HCT116 (cell line): ENCODE data around the gene CCDC88C. TPM values are rescaled to one million over a fixed set of nuclear protein-coding genes. Genes with fewer than 3 reads are reported as not detected.

Experiments used
- ATAC-seq: fragments of 200-7000 bp; cut with Tn5 transposase; 2 replicates; pipeline ENCODE4 v1.9.1; 2020; ENCODE audit warnings: mild to moderate bottlenecking, moderate library complexity
- BruUV-seq: library from RNA; stranded (reverse); fragments of 400-500 nt; replicated peaks from 2 replicates; lab custom pipeline; 2021; lab: Mats Ljungman, UMichigan
- CTCF ChIA-PET: fragments of 300-600 bp; sonication (Branson Sonifier 250); formaldehyde crosslinking; loops from one replicate; lab custom pipeline; 2021; ENCODE audit warnings: antibody characterized with exemption; lab: Charles Lee
- POLR2A ChIA-PET: fragments of 300-600, 350-600 bp; sonication (Branson Sonifier 250); formaldehyde crosslinking; loops from one replicate; lab custom pipeline; 2021; ENCODE audit warnings: antibody characterized with exemption; lab: Charles Lee
- RAD21 ChIA-PET, 2 experiments: fragments of 300-600 bp; sonication (Branson Sonifier 250); formaldehyde crosslinking; loops; one replicate each; lab custom pipeline; 2023; ENCODE audit warnings: low total read pairs in 2 of 2; ENCODE audit not compliant: uncharacterized antibody in 2 of 2, unreplicated experiment in 2 of 2, low non-redundant PET in 1 of 2; lab: Charles Lee
- DNase-seq: peaks from one replicate; pipeline ENCODE4 v3.0.0-alpha.2; 2010; ENCODE audit warnings: low read depth, low spot score
- H2AFZ ChIP-seq: fragments of 200-600 bp; shearing (Covaris generic), sonication (generic); 2 replicates; pipeline ENCODE4 v1.6.1; 2017; ENCODE audit warnings: low read depth, mixed run types, mixed read lengths, antibody characterized with exemption, low read length; ENCODE audit not compliant: poor library complexity, severe bottlenecking
- H3K27ac ChIP-seq: 2 replicates; pipeline ENCODE4 v1.5.1; 2012; ENCODE audit warnings: low read depth, low read length
- H3K27me3 ChIP-seq: fragments of 200-600 bp; sonication (generic); 2 replicates; pipeline ENCODE4 v1.6.1; 2016; ENCODE audit warnings: mixed run types, low read length, mixed read lengths; ENCODE audit not compliant: insufficient read depth
- H3K36me3 ChIP-seq, 2 experiments: fragments of 200-500 bp in 1 of 2; fragments of 200-600 bp in 1 of 2; sonication (Bioruptor generic) in 1 of 2; sonication (generic) in 1 of 2; 2 replicates each; pipeline versions ENCODE4 v1.5.1 to v1.6.1; 2014 to 2016; ENCODE audit warnings: low read length in 2 of 2, inconsistent platforms in 1 of 2, mixed read lengths in 1 of 2, mixed run types in 1 of 2; ENCODE audit not compliant: insufficient read depth in 2 of 2, control insufficient read depth in 1 of 2
- H3K4me1 ChIP-seq, 2 experiments: fragments of 200-600 bp in 1 of 2; sonication (generic) in 1 of 2; 2 replicates each; pipeline versions ENCODE4 v1.5.1 to v1.6.1; 2012 to 2017; ENCODE audit warnings: low read length in 2 of 2, inconsistent platforms in 1 of 2, mild to moderate bottlenecking in 1 of 2, mixed read lengths in 1 of 2, mixed run types in 1 of 2, moderate library complexity in 1 of 2; ENCODE audit not compliant: insufficient read depth in 2 of 2, control insufficient read depth in 1 of 2
- H3K4me2 ChIP-seq: fragments of 200-600 bp; sonication (generic); 2 replicates; pipeline ENCODE4 v1.6.1; 2017; ENCODE audit warnings: mixed run types, low read length, mixed read lengths
- H3K4me3 ChIP-seq, 2 experiments: fragments of 200-600 bp in 1 of 2; sonication (generic) in 1 of 2; replicated peaks in 1 of 2; 2 replicates each; pipeline ENCODE4 v1.5.1; 2011 to 2016; ENCODE audit warnings: low read length in 2 of 2, control low read depth in 1 of 2, low read depth in 1 of 2, mild to moderate bottlenecking in 1 of 2, mixed read lengths in 1 of 2, mixed run types in 1 of 2
- H3K79me2 ChIP-seq: fragments of 200-600 bp; sonication (generic); 2 replicates; pipeline ENCODE4 v1.6.1; 2017; ENCODE audit warnings: mild to moderate bottlenecking, mixed run types, low read length, moderate library complexity, mixed read lengths; ENCODE audit not compliant: insufficient read depth
- H3K9ac ChIP-seq: fragments of 200-600 bp; sonication (generic); 2 replicates; pipeline ENCODE4 v1.6.1; 2016; ENCODE audit warnings: low read length, mixed read lengths
- H3K9me2 ChIP-seq: fragments of 200-600 bp; sonication (generic), shearing (Covaris generic); 2 replicates; pipeline ENCODE4 v1.6.1; 2017; ENCODE audit warnings: mixed run types, mild to moderate bottlenecking, moderate library complexity; ENCODE audit not compliant: insufficient read depth
- H3K9me3 ChIP-seq, 2 experiments: fragments of 200-500 bp in 1 of 2; fragments of 200-600 bp in 1 of 2; sonication (Bioruptor generic) in 1 of 2; sonication (generic) in 1 of 2; 2 replicates each; pipeline ENCODE4 v1.6.1; 2014 to 2017; ENCODE audit warnings: low read length in 2 of 2, mixed read lengths in 2 of 2, inconsistent platforms in 1 of 2, low read depth in 1 of 2, mild to moderate bottlenecking in 1 of 2, mixed run types in 1 of 2, moderate library complexity in 1 of 2; ENCODE audit not compliant: control insufficient read depth in 1 of 2, insufficient read depth in 1 of 2
- H4K20me1 ChIP-seq: fragments of 200-600 bp; sonication (generic), shearing (Covaris generic); 2 replicates; pipeline ENCODE4 v1.6.1; 2017; ENCODE audit warnings: mixed run types, mild to moderate bottlenecking, moderate library complexity; ENCODE audit not compliant: insufficient read depth
- CBX3 ChIP-seq: IDR thresholded peaks from 2 replicates; pipeline ENCODE4 v1.6.1; 2012; ENCODE audit warnings: low read depth
- FOSL1 ChIP-seq: IDR thresholded peaks from 2 replicates; pipeline ENCODE4 v1.6.1; 2012; ENCODE audit warnings: low read depth
- JUND ChIP-seq: IDR thresholded peaks from 2 replicates; pipeline ENCODE4 v1.6.1; 2012
- POLR2A ChIP-seq: IDR thresholded peaks from 2 replicates; pipeline ENCODE4 v1.7.0; 2011; ENCODE audit warnings: borderline replicate concordance; ENCODE audit not compliant: insufficient read depth, insufficient read length; ENCODE audit errors: extremely low read depth
- SRF ChIP-seq: IDR thresholded peaks from 2 replicates; pipeline ENCODE4 v1.6.1; 2012; ENCODE audit warnings: low read depth
- YY1 ChIP-seq: IDR thresholded peaks from 2 replicates; pipeline ENCODE4 v1.6.1; 2011; ENCODE audit warnings: low read length, low read depth, moderate library complexity, mild to moderate bottlenecking; ENCODE audit not compliant: insufficient replicate concordance; ENCODE audit errors: extremely low read depth
- ZBTB33 ChIP-seq: IDR thresholded peaks from 2 replicates; pipeline ENCODE4 v1.6.1; 2011; ENCODE audit warnings: mild to moderate bottlenecking, low read length, moderate library complexity; ENCODE audit not compliant: insufficient replicate concordance; ENCODE audit errors: extremely low read depth
- ZFX ChIP-seq: fragments of 450-650 bp; IDR thresholded peaks from 2 replicates; pipeline ENCODE4 v1.6.1; 2017
- intact Hi-C: fragments of 100-400 bp; cut with micrococcal nuclease; formaldehyde crosslinking; loops from 2 replicates; pipeline ENCODE4 v1.10.0; 2022
- total RNA-seq: library from RNA; stranded (reverse); gene quantifications from one replicate; pipeline ENCODE4 v1.2.1, GENCODE V29; 2021; ENCODE audit not compliant: unreplicated experiment
- TF ChIP-seq, protein P1 (sequence below): IDR thresholded peaks from 2 replicates; pipeline ENCODE4 v1.6.1; 2012; ENCODE audit warnings: low read depth
- TF ChIP-seq, protein P2 (sequence below), 3 experiments: fragments of 200-600 bp in 1 of 3; sonication (generic) in 1 of 3; IDR thresholded peaks in 2 of 3; conservative IDR thresholded peaks in 1 of 3; 2 replicates each; pipeline ENCODE4 v1.5.1; 2012 to 2017; ENCODE audit warnings: low read depth in 2 of 3, low read length in 2 of 3, antibody characterized with exemption in 1 of 3, borderline replicate concordance in 1 of 3, control low read depth in 1 of 3, mild to moderate bottlenecking in 1 of 3, mixed read lengths in 1 of 3, mixed run types in 1 of 3, moderate library complexity in 1 of 3; ENCODE audit not compliant: insufficient read depth in 1 of 3

Gene CCDC88C
- total RNA-seq, 1 experiment from 2014 or later = 20.8 TPM

GRCh38 chr14:91394105-91395081, 23.2 kb downstream of the CCDC88C start:
- POLR2A ChIA-PET = no interaction called here

More at GRCh38 chr14:91394105-91395081, 23.2 kb downstream of the CCDC88C start:
- RAD21 ChIA-PET = no interaction called here
- H3K4me2 ChIP-seq = no peak overlapping the region
- no peaks in the 10 kb centered on the region for H3K9me3 ChIP-seq
- H4K20me1 ChIP-seq = no peaks in the 10 kb centered on the region
- TF ChIP-seq CBX3 (no peak), YY1 (no peak), FOSL1 (no peak), JUND (no peak), POLR2A (no peak), ZBTB33 (no peak), ZFX (no peak), SRF (no peak)
- TF ChIP-seq, protein P1, sequence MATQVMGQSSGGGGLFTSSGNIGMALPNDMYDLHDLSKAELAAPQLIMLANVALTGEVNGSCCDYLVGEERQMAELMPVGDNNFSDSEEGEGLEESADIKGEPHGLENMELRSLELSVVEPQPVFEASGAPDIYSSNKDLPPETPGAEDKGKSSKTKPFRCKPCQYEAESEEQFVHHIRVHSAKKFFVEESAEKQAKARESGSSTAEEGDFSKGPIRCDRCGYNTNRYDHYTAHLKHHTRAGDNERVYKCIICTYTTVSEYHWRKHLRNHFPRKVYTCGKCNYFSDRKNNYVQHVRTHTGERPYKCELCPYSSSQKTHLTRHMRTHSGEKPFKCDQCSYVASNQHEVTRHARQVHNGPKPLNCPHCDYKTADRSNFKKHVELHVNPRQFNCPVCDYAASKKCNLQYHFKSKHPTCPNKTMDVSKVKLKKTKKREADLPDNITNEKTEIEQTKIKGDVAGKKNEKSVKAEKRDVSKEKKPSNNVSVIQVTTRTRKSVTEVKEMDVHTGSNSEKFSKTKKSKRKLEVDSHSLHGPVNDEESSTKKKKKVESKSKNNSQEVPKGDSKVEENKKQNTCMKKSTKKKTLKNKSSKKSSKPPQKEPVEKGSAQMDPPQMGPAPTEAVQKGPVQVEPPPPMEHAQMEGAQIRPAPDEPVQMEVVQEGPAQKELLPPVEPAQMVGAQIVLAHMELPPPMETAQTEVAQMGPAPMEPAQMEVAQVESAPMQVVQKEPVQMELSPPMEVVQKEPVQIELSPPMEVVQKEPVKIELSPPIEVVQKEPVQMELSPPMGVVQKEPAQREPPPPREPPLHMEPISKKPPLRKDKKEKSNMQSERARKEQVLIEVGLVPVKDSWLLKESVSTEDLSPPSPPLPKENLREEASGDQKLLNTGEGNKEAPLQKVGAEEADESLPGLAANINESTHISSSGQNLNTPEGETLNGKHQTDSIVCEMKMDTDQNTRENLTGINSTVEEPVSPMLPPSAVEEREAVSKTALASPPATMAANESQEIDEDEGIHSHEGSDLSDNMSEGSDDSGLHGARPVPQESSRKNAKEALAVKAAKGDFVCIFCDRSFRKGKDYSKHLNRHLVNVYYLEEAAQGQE = no peak
- TF ChIP-seq, protein P2, sequence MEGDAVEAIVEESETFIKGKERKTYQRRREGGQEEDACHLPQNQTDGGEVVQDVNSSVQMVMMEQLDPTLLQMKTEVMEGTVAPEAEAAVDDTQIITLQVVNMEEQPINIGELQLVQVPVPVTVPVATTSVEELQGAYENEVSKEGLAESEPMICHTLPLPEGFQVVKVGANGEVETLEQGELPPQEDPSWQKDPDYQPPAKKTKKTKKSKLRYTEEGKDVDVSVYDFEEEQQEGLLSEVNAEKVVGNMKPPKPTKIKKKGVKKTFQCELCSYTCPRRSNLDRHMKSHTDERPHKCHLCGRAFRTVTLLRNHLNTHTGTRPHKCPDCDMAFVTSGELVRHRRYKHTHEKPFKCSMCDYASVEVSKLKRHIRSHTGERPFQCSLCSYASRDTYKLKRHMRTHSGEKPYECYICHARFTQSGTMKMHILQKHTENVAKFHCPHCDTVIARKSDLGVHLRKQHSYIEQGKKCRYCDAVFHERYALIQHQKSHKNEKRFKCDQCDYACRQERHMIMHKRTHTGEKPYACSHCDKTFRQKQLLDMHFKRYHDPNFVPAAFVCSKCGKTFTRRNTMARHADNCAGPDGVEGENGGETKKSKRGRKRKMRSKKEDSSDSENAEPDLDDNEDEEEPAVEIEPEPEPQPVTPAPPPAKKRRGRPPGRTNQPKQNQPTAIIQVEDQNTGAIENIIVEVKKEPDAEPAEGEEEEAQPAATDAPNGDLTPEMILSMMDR (IDR thresholded peaks at IDR 0.05 in 2 of 3, conservative IDR thresholded peaks at IDR 0.05 in 1 of 3; ENCODE audit: borderline replicate concordance in 1 of 3, insufficient read depth in 1 of 3, low read depth in 2 of 3, low read length in 2 of 3) = no peak
- TF ChIP-seq, all 23 proteins: peak for 0
- CTCF ChIA-PET = no interaction called here
- Histone ChIP-seq H3K27me3 (no peaks in the 10 kb centered on the region), H3K36me3 (no peaks in the 10 kb centered on the region), H3K4me3 (no peak overlapping the region), H3K27ac (no peak overlapping the region), H3K4me1 (no peaks in the 10 kb centered on the region), H2AFZ (no peak overlapping the region), H3K9me2 (no peaks in the 10 kb centered on the region), H3K79me2 (0 out of 2 replicates have a peak, but pooled peaks cover 7% of the 10 kb centered on the region), H3K9ac (no peak overlapping the region)
- BruUV-seq = no TSS peak
- DNase-seq (no peak), ATAC-seq (no peak)
- intact Hi-C loops = no loop called here
